Gastrocnemius medialis (tissue), 4 donors: ENCODE measurements around the gene PTPRN2. TPM values are rescaled to one million over a fixed set of nuclear protein-coding genes. Genes with fewer than 3 reads are reported as not detected.

Experiments
- ATAC-seq, 2 donors: fragments of 150-250 bp; one replicate each; pipeline ENCODE4 v1.9.1; 2016
- DNase-seq, 2 donors: peaks; one replicate each; pipeline ENCODE4 v3.0.0-alpha.2; 2019
- H3K27ac ChIP-seq, 4 donors: fragments of 200-600 bp; sonication (generic); 1 replicate in 1 of 4; 2 replicates in 3 of 4; pipeline ENCODE4 v1.5.1; 2016 to 2018; ENCODE audit warnings: mild to moderate bottlenecking in 2 of 4, moderate library complexity in 1 of 4
- H3K27me3 ChIP-seq, 3 donors: fragments of 200-600 bp; sonication (generic) in 2 of 3; 1 replicate in 1 of 3; 2 replicates in 2 of 3; pipeline versions ENCODE4 v1.5.1 to v1.6.0; 2016 to 2019; ENCODE audit warnings: mild to moderate bottlenecking in 1 of 3, moderate library complexity in 1 of 3
- H3K36me3 ChIP-seq, 2 donors: fragments of 200-600 bp; sonication (generic) in 1 of 2; one replicate each; pipeline ENCODE4 v1.5.1; 2017 to 2018
- H3K4me1 ChIP-seq, 2 donors: fragments of 200-600 bp; sonication (generic) in 1 of 2; one replicate each; pipeline ENCODE4 v1.5.1; 2016 to 2017; ENCODE audit warnings: mild to moderate bottlenecking in 2 of 2
- H3K4me3 ChIP-seq, 4 donors: fragments of 200-600 bp; sonication (generic) in 3 of 4; 1 replicate in 1 of 4; 2 replicates in 3 of 4; pipeline ENCODE4 v1.5.1; 2016 to 2019; ENCODE audit warnings: mild to moderate bottlenecking in 2 of 4
- H3K9me3 ChIP-seq, 3 donors: fragments of 200-600 bp; sonication (generic) in 2 of 3; 1 replicate in 1 of 3; 2 replicates in 2 of 3; pipeline ENCODE4 v1.5.1; 2016 to 2019
- POLR2A ChIP-seq, 2 donors: fragments of 450-650 bp; IDR thresholded peaks; one replicate each; pipeline ENCODE4 v1.6.1; 2017; ENCODE audit warnings: antibody characterized with exemption in 2 of 2, mild to moderate bottlenecking in 2 of 2, moderate library complexity in 2 of 2
- in situ Hi-C, 4 donors: fragments of 200-750 bp; cut with MboI; loops; one replicate each; pipeline versions ENCODE4 v1.15.0 to v1.8.0; 2017; ENCODE audit warnings: low sequenced_read_pairs in 4 of 4
- intact Hi-C: fragments of 100-400 bp; cut with DNase I; formaldehyde crosslinking; loops from one replicate; pipeline ENCODE4 v1.15.1; 2023; ENCODE audit warnings: low total_unique reads
- total RNA-seq, 4 donors: library from RNA; depleted of rRNA; stranded (reverse); fragments of >200 nt; gene quantifications; one replicate each; pipeline versions ENCODE4 v1.1.0 to v1.2.3, GENCODE V29; 2016
- TF ChIP-seq, protein P1 (sequence below), 5 experiments: fragments of 450-650 bp in 3 of 5; fragments of 200-600 bp in 2 of 5; sonication (generic) in 2 of 5; IDR thresholded peaks in 4 of 5; conservative IDR thresholded peaks in 1 of 5; 1 replicate in 4 of 5; 2 replicates in 1 of 5; pipeline ENCODE4 v1.5.1; 2016 to 2019; ENCODE audit warnings: antibody characterized with exemption in 5 of 5, mild to moderate bottlenecking in 3 of 5, moderate library complexity in 3 of 5

Gene PTPRN2
- total RNA-seq, 4 donors from 2014 or later, result 0.66 to 0.85 (median 0.81) TPM

DNA sequence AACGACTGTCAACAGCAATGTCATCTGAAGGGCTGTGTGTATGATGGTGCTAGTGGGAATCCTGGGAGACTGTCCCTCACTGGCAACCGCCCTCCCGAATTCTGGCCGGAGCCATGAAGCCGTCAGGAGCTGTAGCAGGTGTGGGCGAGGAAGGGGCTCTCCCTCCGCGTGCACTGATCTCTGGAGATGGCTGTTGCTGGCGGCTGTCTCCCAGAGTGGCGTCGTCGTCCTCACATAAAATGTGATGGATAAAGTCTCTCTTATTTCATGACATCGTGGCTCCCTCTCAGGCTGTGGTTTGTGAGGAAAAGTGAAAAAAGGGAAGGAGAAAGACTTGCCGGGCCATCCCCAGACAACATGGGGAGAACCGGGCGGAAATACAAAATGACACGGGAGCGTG is 1034.4 kb downstream of the PTPRN2 start:
- no peak for TF ChIP-seq POLR2A (IDR thresholded peaks at IDR 0.05)
- TF ChIP-seq, protein P1, sequence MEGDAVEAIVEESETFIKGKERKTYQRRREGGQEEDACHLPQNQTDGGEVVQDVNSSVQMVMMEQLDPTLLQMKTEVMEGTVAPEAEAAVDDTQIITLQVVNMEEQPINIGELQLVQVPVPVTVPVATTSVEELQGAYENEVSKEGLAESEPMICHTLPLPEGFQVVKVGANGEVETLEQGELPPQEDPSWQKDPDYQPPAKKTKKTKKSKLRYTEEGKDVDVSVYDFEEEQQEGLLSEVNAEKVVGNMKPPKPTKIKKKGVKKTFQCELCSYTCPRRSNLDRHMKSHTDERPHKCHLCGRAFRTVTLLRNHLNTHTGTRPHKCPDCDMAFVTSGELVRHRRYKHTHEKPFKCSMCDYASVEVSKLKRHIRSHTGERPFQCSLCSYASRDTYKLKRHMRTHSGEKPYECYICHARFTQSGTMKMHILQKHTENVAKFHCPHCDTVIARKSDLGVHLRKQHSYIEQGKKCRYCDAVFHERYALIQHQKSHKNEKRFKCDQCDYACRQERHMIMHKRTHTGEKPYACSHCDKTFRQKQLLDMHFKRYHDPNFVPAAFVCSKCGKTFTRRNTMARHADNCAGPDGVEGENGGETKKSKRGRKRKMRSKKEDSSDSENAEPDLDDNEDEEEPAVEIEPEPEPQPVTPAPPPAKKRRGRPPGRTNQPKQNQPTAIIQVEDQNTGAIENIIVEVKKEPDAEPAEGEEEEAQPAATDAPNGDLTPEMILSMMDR (IDR thresholded peaks at IDR 0.05 in 4 of 5, conservative IDR thresholded peaks at IDR 0.05 in 1 of 5), result no peak
- Histone ChIP-seq H3K9me3 (no peaks in the 10 kb centered on the region), H3K27ac (no peak overlapping the region), H3K36me3 (no peaks in the 10 kb centered on the region), H3K4me1 (no peaks in the 10 kb centered on the region), H3K4me3 (no peak overlapping the region), H3K27me3 (peaks cover 0 to 4% (median 0%) of the 10 kb centered on the region in 3 donors)
- DNase-seq (no peak), ATAC-seq (no peak)
- intact Hi-C loops, result no loop called here
- in situ Hi-C loops, result no loop called here

DNA sequence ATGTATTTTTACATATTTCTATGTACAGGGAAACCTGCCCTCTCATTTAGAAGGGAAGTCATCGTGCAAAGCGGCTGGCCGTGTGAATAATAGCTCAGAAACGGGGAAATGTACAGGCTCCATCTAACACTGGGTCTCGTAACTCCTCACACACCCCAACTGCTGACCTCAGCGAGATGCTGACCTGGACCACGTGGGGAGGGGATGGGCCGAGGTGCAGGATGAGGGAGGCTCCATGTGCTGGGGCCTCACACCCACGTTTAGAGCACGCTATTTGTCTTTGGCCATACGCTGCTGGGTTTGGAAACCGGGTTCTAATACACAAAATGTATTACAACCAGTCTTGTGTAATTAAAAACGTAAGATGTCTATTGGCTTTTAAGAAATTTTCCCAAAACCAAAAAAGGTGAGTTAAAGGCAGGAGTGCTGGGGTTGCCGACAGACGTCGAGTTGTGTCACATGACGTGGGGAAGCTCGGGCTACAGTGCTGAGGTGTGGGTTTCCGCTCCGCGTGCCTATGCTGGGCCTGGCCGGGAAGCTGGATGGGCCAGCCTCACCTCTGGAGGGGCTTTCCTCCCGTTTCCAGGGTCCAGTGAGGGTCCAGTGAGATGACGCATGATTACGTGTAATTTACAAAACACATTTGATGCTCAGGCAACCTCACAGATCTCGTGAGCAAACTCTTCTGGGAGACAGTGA is 1035.2 kb downstream of the PTPRN2 start:
- Histone ChIP-seq H3K27me3 (peaks cover 0 to 4% (median 0%) of the 10 kb centered on the region in 3 donors), H3K4me1 (no peaks in the 10 kb centered on the region), H3K4me3 (no peak overlapping the region), H3K27ac (no peak overlapping the region), H3K9me3 (no peaks in the 10 kb centered on the region), H3K36me3 (no peaks in the 10 kb centered on the region)
- in situ Hi-C loops (no loop called here), intact Hi-C loops (no loop called here)
- TF ChIP-seq, protein P1 (IDR thresholded peaks at IDR 0.05 in 4 of 5, conservative IDR thresholded peaks at IDR 0.05 in 1 of 5), result no peak
- TF ChIP-seq POLR2A (IDR thresholded peaks at IDR 0.05), result no peak
- DNase-seq (no peak), ATAC-seq (no peak)

- DNase-seq, result no peak
- Histone ChIP-seq H3K27ac (no peak overlapping the region), H3K4me3 (no peak overlapping the region), H3K4me1 (no peaks in the 10 kb centered on the region), H3K9me3 (no peaks in the 10 kb centered on the region), H3K36me3 (no peaks in the 10 kb centered on the region), H3K27me3 (peaks cover 0 to 4% (median 0%) of the 10 kb centered on the region in 3 donors)
- intact Hi-C loops (no loop called here), in situ Hi-C loops (no loop called here)
- no peak for TF ChIP-seq POLR2A (IDR thresholded peaks at IDR 0.05)
- TF ChIP-seq, protein P1 (IDR thresholded peaks at IDR 0.05 in 4 of 5, conservative IDR thresholded peaks at IDR 0.05 in 1 of 5), result no peak
- ATAC-seq, result no peak
Observed at GRCh38 chr7:157551325-157552070, 1036.1 kb downstream of the PTPRN2 start.

- ATAC-seq (no peak), DNase-seq (no peak)
- Histone ChIP-seq H3K36me3 (no peaks in the 10 kb centered on the region), H3K27ac (no peak overlapping the region), H3K9me3 (no peaks in the 10 kb centered on the region), H3K4me1 (no peaks in the 10 kb centered on the region), H3K4me3 (no peak overlapping the region), H3K27me3 (peaks cover 0 to 4% (median 0%) of the 10 kb centered on the region in 3 donors)
- intact Hi-C loops, result no loop called here
- TF ChIP-seq, protein P1 (IDR thresholded peaks at IDR 0.05 in 4 of 5, conservative IDR thresholded peaks at IDR 0.05 in 1 of 5), result no peak
- TF ChIP-seq POLR2A (IDR thresholded peaks at IDR 0.05), result no peak
- in situ Hi-C loops, result no loop called here
Observed at GRCh38 chr7:157550300-157551275, 1037.0 kb downstream of the PTPRN2 start.
